GM19463 (cell line): ENCODE data around the gene TBL1X.

ENCODE experiments used
- ATAC-seq: cut with Tn5 transposase; IDR thresholded peaks from one replicate; pipeline ENCODE4 v1.9.1; 2021; ENCODE audit warnings: mild to moderate bottlenecking, moderate library complexity; ENCODE audit not compliant: unreplicated experiment

Gene TBL1X

DNA sequence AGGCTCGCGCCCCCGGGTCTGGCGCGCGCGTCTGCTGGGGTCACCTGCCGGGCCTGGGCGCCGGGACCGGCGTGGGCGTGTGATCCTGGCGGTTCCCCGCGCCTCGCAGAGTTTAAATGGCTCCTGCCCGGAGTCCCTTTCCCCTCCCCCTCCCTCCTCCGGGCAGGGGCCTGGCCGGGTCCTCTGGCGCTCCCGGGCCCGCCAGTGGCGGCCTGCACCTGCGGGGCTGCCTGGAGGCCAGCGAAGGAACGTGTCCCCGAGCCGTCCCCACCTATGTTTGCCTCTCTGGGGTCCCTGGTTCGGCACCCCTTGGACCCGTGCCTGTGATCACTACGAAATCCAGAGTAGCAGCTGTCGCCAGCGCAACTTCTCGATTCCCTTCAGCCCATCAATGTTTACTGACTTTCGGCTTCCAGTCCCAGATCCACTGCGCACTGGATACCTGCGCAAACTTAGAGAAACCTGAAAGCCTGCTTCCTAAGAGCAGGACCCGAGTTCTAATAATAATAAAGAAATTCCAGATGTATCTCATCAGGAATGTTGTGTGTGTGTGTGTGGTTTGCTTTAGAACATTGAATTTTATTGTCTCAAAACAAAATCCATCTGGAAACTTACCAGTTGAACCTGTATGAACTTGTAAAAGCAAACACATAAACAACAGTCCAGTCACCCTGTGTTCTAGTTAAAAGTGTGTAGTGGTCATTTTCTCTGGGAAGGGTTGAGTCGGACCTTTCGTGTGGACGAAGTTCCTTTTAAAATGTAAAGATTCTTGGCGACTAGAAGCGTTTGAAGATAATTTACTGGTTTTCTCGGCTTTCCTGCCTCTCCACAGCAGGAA, 322.2 kb downstream of the TBL1X start:
- ATAC-seq, result no peak

- ATAC-seq, result no peak
These were observed 324.1 kb downstream of the TBL1X start for GRCh38 chrX:9788911-9789310.

GRCh38 chrX:9789555-9789954, 324.7 kb downstream of the TBL1X start:
- no peak for ATAC-seq
